GM23248 (cell line): ENCODE measurements around the gene ANKRD55.

Source experiments
- EZH2 ChIP-seq: fragments of 200-600 bp; sonication (generic); IDR thresholded peaks from 2 replicates; pipeline ENCODE4 v1.6.1; 2018; ENCODE audit warnings: antibody characterized with exemption, mild to moderate bottlenecking; ENCODE audit not compliant: insufficient read depth, poor library complexity, severe bottlenecking
- EZH2phosphoT487 ChIP-seq: fragments of 200-600 bp; sonication (generic); IDR thresholded peaks from 2 replicates; pipeline ENCODE4 v1.6.1; 2018; ENCODE audit warnings: antibody characterized with exemption, moderate library complexity, mild to moderate bottlenecking, low read depth; ENCODE audit not compliant: insufficient read depth

DNA sequence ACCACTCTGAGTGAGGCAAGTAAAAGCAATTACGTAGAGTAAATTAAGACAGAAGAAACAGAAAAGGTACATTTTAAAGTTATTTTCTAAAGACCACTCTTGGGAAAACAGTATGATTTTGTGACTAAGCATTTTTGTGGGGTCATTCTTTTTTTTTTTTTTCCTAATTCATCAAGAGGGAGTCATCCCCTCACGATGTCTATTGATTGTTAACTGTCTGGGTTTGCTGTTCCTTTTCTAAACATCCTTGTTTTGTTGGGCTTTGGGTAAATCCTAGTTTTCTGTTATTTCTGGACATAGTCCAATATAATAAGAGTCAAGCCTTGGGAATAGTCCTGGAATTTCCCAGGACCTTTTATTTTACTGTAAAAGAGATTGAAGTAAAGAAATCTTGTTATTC is 63.8 kb downstream of the ANKRD55 start:
- TF ChIP-seq EZH2 (no peak), EZH2phosphoT487 (no peak)
